Right atrium auricular region (tissue), 2 donors: ENCODE results near the gene C17orf50. TPM values are rescaled to one million over a fixed set of nuclear protein-coding genes. Genes with fewer than 3 reads are reported as not detected.

Source experiments
- DNase-seq: peaks from one replicate; pipeline ENCODE4 v3.0.0-alpha.2; 2019; ENCODE audit warnings: low spot score
- H3K27ac ChIP-seq, 2 donors: fragments of 200-600 bp; sonication (generic); 1 replicate in 1 of 2; 2 replicates in 1 of 2; pipeline ENCODE4 v1.5.1; 2016 to 2019
- H3K27me3 ChIP-seq, 2 donors: fragments of 200-600 bp; sonication (generic); one replicate each; pipeline versions ENCODE4 v1.5.1 to v1.6.0; 2017 to 2019
- H3K36me3 ChIP-seq: fragments of 200-600 bp; sonication (generic); one replicate; pipeline ENCODE4 v1.5.1; 2016
- H3K4me1 ChIP-seq, 2 donors: fragments of 200-600 bp; sonication (generic); one replicate each; pipeline versions ENCODE4 v1.5.1 to v1.6.0; 2017 to 2019
- H3K4me3 ChIP-seq, 2 donors: fragments of 200-600 bp; sonication (generic); 1 replicate in 1 of 2; 2 replicates in 1 of 2; pipeline ENCODE4 v1.5.1; 2017 to 2019; ENCODE audit warnings: mild to moderate bottlenecking in 1 of 2, moderate library complexity in 1 of 2
- H3K9me3 ChIP-seq, 2 donors: fragments of 200-600 bp; sonication (generic); one replicate each; pipeline ENCODE4 v1.5.1; 2019
- CTCF ChIP-seq, 2 donors: fragments of 200-600 bp; sonication (generic); IDR thresholded peaks; one replicate each; pipeline ENCODE4 v1.5.1; 2019; ENCODE audit warnings: antibody characterized with exemption in 2 of 2
- total RNA-seq, 2 donors: library from RNA; depleted of rRNA; stranded (reverse); fragments of >200 nt; gene quantifications; one replicate each; pipeline ENCODE4 v1.1.0, GENCODE V29; 2016

C17orf50 gene
- not detected for total RNA-seq

GRCh38 chr17:35760587-35760986 lies at the start of gene C17orf50:
Gene C17orf50 (plus strand): TSS chr17:35760887. CDS start chr17:35760942, 55 bp downstream.
- Histone ChIP-seq H3K27ac (no peak within 1 kb of the TSS), H3K9me3 (no peaks in the 10 kb centered on the region), H3K36me3 (no peaks in the 10 kb centered on the region), H3K4me1 (peaks cover 0 to 15% of the 10 kb centered on the region in 2 donors), H3K4me3 (no peak within 1 kb of the TSS), H3K27me3 (no peaks in the 10 kb centered on the region)
- no peak for DNase-seq
- no peak for TF ChIP-seq CTCF (IDR thresholded peaks at IDR 0.05)

GRCh38 chr17:35710950-35711349 lies 49.7 kb upstream of the C17orf50 start:
- Histone ChIP-seq H3K9me3 (no peaks in the 10 kb centered on the region), H3K4me3 (no peak overlapping the region), H3K36me3 (peaks cover 13% of the 10 kb centered on the region), H3K27ac (no peak overlapping the region), H3K4me1 (peaks cover 0 to 66% of the 10 kb centered on the region in 2 donors), H3K27me3 (no peaks in the 10 kb centered on the region)
- no peak for TF ChIP-seq CTCF (IDR thresholded peaks at IDR 0.05)
- DNase-seq: no peak

- H3K27me3 ChIP-seq: no peaks in the 10 kb centered on the region
- DNase-seq: no peak
- H3K27ac ChIP-seq: peak overlapping the region; percentile 68 to 90
- no peak for TF ChIP-seq CTCF (IDR thresholded peaks at IDR 0.05)
- H3K36me3 ChIP-seq: peaks cover 13% of the 10 kb centered on the region
- no peak overlapping the region for H3K4me3 ChIP-seq
- H3K4me1 ChIP-seq: peaks cover 0 to 82% of the 10 kb centered on the region in 2 donors
- H3K9me3 ChIP-seq: no peaks in the 10 kb centered on the region
Observed at GRCh38 chr17:35713069-35713728, 47.5 kb upstream of the C17orf50 start.

GRCh38 chr17:35714988-35715387 lies 45.7 kb upstream of the C17orf50 start:
- DNase-seq: no peak
- H3K4me3 ChIP-seq: no peak overlapping the region
- H3K9me3 ChIP-seq: no peaks in the 10 kb centered on the region
- H3K36me3 ChIP-seq: peaks cover 18% of the 10 kb centered on the region
- no peak for TF ChIP-seq CTCF (IDR thresholded peaks at IDR 0.05)
- H3K27me3 ChIP-seq: no peaks in the 10 kb centered on the region
- peak overlapping the region; percentile 68 to 90 for H3K27ac ChIP-seq
- H3K4me1 ChIP-seq: peaks cover 0 to 68% of the 10 kb centered on the region in 2 donors

GRCh38 chr17:35715416-35715815 lies 45.3 kb upstream of the C17orf50 start:
- TF ChIP-seq CTCF (IDR thresholded peaks at IDR 0.05): no peak
- no peak for DNase-seq

GRCh38 chr17:35716173-35716572 lies 44.5 kb upstream of the C17orf50 start:
- H3K4me1 ChIP-seq: peaks cover 0 to 65% of the 10 kb centered on the region in 2 donors
- TF ChIP-seq CTCF (IDR thresholded peaks at IDR 0.05): no peak
- no peak overlapping the region for H3K4me3 ChIP-seq

More at GRCh38 chr17:35715416-35715815, 45.3 kb upstream of the C17orf50 start:
- Histone ChIP-seq H3K27me3 (no peaks in the 10 kb centered on the region), H3K27ac (peak overlapping the region; percentile 68 to 90), H3K4me3 (no peak overlapping the region), H3K9me3 (no peaks in the 10 kb centered on the region), H3K36me3 (peaks cover 14% of the 10 kb centered on the region), H3K4me1 (peaks cover 0 to 65% of the 10 kb centered on the region in 2 donors)

More at GRCh38 chr17:35716173-35716572, 44.5 kb upstream of the C17orf50 start:
- no peaks in the 10 kb centered on the region for H3K27me3 ChIP-seq
- no peaks in the 10 kb centered on the region for H3K9me3 ChIP-seq
- H3K36me3 ChIP-seq: peaks cover 8% of the 10 kb centered on the region
- H3K27ac ChIP-seq: peak overlapping the region; percentile 68 to 90
- no peak for DNase-seq
